ENCODE results near the gene RAX.

Gene RAX

DNA sequence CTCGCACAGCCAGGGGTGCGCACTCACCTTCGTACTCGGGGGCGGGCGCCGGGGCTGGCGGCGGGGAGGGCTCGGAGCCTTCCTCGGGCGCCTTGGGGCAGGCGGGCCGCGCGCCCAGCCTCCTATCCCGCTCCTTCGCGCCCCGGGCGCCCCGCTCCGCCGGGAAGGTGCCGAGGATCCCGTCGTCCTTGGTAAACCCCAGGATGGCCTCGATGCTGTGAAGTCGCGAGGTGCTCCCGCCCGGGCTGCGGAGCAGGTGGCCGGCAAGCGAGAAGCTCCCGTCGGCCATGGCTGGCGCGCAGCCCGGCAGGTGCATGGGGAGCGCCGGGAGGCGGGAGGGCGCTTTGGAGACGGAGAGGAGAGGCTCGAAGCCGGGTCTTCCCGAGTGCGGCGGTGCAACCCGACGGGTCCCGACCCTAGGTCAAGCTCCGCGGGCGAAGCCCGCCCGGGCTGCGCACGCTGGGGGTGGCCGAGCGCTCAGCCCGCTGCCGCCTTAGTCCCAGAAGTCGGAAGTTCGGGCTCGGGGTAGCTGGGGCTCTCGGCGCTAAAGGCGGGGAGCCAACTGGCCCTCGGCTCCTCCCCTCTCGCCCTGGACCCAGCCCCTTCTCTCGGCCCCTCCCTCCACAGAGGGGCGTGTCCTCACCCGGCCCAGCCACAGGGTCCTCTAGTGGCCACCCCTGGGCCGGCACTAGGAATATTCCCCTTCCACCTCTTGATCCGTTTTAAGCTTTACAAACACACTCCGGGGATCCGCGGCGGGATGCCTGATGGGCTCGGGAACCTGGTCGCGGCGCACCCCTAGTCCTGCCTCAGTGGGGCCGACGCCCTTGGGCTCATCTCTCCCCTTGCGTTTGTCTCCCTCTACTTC is at the start of gene RAX:
Gene RAX (minus strand): TSS at position 564 of the 868 bp plus-strand sequence. CDS start 248 bp downstream, at position 316.
- DNase-seq (ENCODE audit: low read depth in 3 of 3) = peak in 1 of 3 experiments; percentile 44

- DNase-seq (ENCODE audit: low read depth in 3 of 3) = no peak
These were observed 45.3 kb upstream of the RAX start, which contains the start of gene CPLX4 for GRCh38 chr18:59318460-59319050. TSS of gene CPLX4 (minus strand) at chr18:59318649. CDS start at chr18:59318462, 187 bp downstream.

DNA sequence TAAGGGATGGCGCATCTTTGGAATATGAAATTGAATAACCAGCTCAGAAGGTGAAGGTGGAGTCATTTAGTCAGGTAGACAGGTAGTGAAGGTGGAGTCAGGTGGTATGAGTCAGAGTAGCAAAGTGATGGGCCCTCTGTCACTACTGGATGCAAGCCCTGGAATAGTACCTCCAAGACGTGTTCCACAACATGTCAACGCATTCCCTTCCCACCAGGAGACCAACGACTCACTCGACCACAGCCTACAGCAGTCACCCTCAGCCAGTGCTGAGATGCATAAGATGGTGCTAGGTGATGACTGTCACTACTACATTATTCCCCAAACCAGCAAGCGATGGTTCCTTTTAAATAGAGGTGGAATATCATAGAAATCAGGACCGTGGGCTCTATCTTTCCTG is 38.4 kb upstream of the RAX start:
- DNase-seq (ENCODE audit: low read depth in 3 of 3) = no peak

DNA sequence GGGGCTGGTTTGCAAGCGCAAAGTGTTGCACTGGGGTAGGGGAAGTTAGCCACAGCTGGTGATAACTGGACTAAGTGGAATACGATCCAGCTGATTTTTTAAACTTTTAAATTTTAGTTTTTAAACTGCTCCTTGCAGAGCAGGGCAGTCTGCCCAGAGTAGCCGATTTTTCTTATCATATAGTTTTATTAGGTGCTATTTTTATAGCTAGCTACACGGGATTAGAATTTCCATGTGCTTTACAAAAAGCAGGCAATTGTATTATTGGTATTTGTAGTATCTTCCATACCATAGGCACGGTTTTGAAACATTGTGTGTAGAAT is 35.6 kb upstream of the RAX start:
- DNase-seq (ENCODE audit: low read depth in 3 of 3) = no peak

DNA sequence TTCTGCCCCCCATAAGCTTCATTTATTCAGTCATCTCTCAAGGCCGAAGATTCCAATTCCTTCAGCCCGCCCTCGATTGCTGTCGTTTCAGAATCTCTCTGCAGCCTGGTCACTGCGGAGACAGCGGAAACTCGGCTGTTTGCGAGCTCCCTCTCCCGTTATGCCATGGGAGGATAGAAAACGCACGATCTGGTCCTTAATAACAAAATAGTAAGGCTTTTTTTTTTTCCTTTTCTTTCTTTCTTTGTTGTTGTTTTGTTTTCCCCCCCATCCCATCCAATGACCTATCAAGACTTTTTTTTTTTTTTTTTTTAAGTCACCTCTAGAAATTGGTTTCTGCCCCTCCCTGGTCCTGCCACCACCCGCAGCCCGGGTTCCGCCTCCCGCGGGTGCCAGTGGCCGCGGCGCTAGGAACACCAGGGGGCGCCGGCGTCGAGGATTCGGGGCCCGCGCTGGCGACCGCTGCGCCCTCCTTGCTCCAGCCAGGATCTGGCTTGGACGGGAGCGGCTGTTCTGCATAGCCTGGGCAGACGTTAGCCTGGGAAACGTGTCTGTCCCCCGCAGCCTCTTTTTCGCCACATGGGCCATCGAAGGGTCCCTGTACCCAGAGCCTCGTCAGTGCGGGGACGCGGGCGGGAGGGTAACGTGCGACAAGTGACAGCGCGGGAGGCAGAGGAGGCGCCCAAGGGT is 35.1 kb upstream of the RAX start:
- DNase-seq (ENCODE audit: low read depth in 3 of 3) = peak; percentile 39 to 65 (median 53)

- DNase-seq (ENCODE audit: low read depth in 3 of 3) = no peak
These were observed 33.4 kb upstream of the RAX start for GRCh38 chr18:59306640-59307039.

GRCh38 chr18:59305295-59305694 is 32.0 kb upstream of the RAX start:
- no peak for DNase-seq (ENCODE audit: low read depth in 3 of 3)

DNA sequence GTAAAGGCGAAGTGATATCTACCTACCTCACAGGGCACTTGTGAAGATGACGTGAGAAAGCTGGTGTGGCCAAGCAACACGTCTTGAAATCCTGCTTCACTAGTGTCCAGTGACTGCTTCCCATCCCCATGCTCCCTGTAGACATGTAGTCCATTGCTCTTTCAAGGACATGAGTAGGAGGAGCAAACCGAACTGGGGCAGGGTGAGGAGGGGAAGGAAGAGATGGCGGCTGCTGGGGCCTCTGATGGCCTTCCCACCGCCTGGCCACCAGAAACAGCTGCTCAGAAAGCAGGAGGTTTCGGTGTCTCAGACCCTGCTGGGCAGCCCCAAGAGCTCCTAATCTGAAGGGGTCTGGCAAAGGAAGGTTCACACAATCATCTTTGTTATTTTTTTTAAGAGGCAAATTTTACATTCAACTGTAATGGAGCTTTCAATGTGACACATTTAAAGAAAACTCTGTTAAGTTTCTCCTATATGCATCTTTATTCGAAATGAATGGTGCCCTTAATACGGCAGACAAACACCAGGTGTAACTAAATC is 30.5 kb upstream of the RAX start:
- no peak for DNase-seq (ENCODE audit: low read depth in 3 of 3)

DNA sequence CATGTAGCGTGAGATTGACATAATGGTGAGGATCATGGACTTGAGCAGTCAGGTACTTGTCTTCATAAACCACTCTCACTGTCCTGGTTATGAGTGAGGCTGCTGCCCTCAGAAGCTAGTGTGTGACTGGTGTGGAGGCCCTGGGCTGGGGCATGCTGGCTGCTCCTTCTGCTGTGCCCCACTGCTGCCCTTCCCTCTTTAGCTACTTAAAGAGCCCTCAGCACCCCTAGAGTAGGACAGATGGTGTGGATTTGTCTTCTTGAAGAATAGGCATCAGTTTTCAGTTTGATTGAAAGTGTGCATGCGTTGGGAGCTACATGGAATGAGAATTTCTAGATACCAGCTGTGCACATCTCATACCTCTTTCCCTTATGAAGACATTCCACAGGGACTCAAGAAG is 29.8 kb upstream of the RAX start:
- DNase-seq (ENCODE audit: low read depth in 3 of 3) = no peak

DNA sequence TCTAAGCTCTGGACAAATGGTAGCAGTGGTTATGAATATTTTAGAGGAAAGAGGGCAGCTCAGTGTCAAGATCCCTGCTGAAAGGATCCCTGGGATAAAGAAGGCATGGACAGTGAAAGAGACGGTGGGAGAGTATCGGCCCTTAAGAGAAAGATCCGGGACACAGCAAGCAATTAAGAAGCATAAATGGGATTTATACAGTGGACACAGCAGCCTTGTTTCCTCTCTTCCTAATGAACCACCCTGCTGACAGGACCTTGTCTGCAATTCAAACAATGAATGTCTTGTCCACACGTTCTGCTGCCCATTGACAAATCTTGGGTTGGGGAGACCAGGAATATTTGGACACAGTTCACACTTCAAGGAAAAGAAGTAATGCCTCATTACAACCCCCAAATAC is 28.7 kb upstream of the RAX start:
- DNase-seq (ENCODE audit: low read depth in 3 of 3) = no peak

DNA sequence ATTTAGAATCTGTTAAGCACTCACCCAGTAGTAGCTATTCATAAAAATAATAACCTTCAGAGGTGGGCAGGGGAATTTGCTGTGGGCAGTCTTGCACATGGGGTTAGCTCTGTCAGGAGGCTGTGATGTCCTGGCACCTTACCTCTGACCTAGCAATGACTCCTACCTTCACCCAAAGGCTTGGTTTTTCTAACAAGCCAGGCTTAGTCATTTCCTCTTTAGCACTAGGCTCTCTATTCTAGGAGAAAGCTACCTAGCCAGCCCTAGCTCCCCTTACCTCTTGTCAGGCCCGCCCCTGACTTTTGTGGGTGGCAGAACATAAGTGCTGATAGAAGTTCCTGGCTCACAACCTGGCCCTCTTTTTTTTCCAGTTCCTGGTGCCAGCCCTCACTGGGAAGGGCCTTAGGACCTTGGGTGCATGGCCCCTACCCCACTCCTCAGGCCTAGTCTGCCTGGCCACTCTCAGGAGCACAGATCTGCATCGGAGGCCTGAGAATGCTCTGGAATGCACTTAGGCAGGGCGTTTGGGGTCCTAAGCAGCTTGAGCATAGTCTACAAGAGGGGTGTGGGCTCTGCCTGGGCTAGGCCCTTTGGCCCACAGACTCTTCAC is 27.5 kb upstream of the RAX start:
- DNase-seq (ENCODE audit: low read depth in 3 of 3) = no peak

DNA sequence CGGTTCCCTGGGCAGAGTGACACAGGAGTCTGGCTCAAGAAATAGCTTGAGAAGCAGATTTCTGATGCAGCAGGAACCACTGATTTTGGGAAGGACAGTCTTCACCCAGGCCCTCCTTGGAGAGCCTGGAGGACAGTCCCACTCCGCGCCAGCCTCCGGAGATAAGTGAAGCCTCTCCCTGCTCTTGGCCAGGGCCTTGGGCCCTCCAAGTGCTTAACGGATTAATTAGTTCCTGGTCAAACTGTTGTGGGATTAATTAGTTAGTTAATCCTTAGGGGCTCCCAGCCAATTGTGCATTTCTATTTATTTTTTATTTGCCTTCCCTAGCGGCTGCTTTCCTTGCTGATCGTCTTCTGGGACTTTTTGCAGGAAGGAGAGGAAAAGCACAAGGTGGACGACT is 25.6 kb upstream of the RAX start:
- no peak for DNase-seq (ENCODE audit: low read depth in 3 of 3)

- no peak for DNase-seq (ENCODE audit: low read depth in 3 of 3)
These were observed 20.1 kb upstream of the RAX start for GRCh38 chr18:59293317-59293716.

DNA sequence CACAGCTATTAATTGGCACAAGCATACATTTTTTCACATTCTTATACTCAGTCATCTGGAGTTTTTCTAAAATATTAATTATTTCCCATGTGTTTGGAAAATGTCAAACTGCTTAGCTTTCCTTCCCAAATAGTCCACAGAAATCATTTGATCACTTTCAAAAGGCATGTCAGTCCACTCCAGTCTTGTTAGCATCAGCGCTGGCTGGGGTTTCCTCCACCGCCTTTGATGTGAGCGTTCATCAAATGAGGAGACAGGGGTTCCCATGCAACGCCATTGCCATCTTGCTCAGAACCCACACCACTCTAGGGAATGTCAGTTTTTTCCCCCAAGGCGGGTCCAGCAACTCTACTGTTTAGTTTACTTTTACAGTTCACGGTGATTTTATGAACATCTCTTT is 13.1 kb upstream of the RAX start:
- DNase-seq (ENCODE audit: low read depth in 3 of 3) = no peak

DNA sequence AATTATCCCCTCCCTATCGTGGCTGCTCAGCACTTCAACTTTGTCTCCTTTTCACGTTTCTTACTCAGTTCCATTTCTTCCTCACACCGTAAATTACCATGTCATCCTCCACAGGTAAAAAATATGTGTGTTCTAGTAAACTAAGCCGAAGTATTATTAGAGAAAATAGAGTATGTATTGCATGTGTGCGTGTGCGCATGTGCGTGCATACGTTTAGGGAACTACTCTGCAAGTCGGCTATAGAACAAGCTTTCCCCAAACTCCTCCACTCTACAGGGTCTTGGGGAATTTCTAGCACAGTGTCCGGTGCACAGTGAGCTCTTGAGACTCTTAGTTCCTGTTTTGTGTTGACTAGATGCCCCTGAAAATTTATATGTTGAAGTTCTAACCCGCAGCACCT is 9.1 kb upstream of the RAX start:
- DNase-seq (ENCODE audit: low read depth in 3 of 3) = no peak

DNA sequence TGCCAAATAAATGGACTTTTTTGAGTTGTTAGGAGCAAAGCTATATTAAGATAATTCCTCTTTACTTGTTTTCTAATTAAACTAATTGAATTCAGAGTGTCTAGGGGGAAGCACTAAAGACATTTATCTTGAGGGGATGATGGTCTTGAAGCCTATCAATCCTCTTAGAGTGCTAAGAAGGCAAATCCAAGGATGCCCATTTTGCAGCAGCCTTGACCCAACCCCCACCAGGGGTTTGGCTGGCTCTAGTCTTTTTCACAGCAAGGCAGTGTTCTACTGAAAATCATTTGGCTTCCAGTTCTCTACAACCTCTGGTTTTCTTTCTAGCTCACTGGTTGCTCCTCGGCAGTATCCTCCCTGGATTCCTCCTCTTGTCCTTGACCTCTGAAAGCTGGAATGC is 6.5 kb upstream of the RAX start:
- no peak for DNase-seq (ENCODE audit: low read depth in 3 of 3)

- DNase-seq (ENCODE audit: low read depth in 3 of 3) = no peak
These were observed 5.9 kb upstream of the RAX start for GRCh38 chr18:59279193-59279592.

GRCh38 chr18:59278793-59279192 is 5.5 kb upstream of the RAX start:
- DNase-seq (ENCODE audit: low read depth in 3 of 3) = no peak

GRCh38 chr18:59276047-59276446 is 2.8 kb upstream of the RAX start:
- DNase-seq (ENCODE audit: low read depth in 3 of 3) = no peak

DNA sequence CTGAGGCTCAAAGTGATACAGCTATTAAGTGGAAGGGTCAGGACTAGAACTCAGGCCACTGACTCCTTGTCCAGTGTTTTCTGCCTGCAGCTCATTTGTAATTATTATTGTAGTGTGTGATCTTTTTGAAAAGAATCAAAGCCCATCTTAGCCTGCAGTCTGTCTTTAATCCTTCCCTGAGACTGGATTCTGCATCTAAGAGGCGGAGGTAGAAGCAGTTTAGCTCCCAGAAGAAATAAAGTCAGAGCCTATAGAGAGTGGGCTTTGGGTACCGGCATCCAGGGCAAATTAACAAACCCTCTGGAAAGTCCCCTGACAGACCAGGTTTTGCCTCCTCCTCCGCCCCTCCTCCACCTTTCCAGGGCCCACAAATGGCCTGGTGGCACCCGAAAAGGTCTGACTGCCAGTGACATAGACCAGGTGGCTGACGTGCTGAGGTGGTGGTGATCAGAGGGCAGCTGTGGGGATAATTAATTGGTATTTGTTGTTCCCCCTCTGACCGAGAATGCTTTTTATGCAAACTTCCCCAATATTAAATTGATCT is 2.2 kb upstream of the RAX start:
- DNase-seq (ENCODE audit: low read depth in 3 of 3) = no peak

DNA sequence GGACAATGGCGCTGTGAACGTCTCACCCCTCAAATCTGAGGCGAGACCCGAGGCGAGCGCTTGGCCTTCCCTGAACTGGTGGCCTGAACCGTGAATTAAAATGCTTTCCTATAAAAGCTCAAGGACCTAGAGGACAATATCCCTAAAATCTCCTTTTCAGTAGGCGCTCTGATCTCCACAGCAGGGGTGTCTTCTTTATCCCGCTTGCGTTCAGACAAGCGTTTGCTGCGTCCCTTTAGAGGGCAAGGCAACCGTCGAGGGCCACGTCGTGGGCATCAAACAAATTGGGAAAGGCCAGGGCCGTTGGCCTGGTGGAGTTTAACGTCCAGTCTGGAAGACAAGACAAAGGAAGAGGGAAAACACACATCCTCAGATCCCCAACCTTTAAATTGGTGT is 1.3 kb upstream of the RAX start:
- DNase-seq (ENCODE audit: low read depth in 3 of 3) = no peak

All from stimulated activated CD4-positive, alpha-beta T cell treated with anti-CD3 and anti-CD28 coated beads, TNF-alpha, amount 100 ng/mL, for 24 hours (primary cell).